ENCODE data around the gene RSPH1.

RSPH1 gene

GRCh38 chr21:42427809-42428419 lies 68.1 kb downstream of the RSPH1 start:
- DNase-seq (ENCODE audit: low spot score), result no peak

GRCh38 chr21:42426876-42427480 lies 69.0 kb downstream of the RSPH1 start:
- DNase-seq (ENCODE audit: low spot score), result no peak

- no peak for DNase-seq (ENCODE audit: low spot score)
Observed at GRCh38 chr21:42426424-42426823, 69.6 kb downstream of the RSPH1 start.

- no peak for DNase-seq (ENCODE audit: low spot score)
Observed at GRCh38 chr21:42425591-42425990, 70.4 kb downstream of the RSPH1 start.

GRCh38 chr21:42424914-42425541 lies 71.0 kb downstream of the RSPH1 start:
- DNase-seq (ENCODE audit: low spot score), result no peak

GRCh38 chr21:42423685-42424084 lies 72.3 kb downstream of the RSPH1 start:
- no peak for DNase-seq (ENCODE audit: low spot score)

- DNase-seq (ENCODE audit: low spot score), result no peak
Observed at GRCh38 chr21:42423197-42423675, 72.8 kb downstream of the RSPH1 start.
